Small intestine (tissue), 7 donors: ENCODE data around the gene LMF1. TPM values are rescaled to one million over a fixed set of nuclear protein-coding genes. Genes with fewer than 3 reads are reported as not detected.

Experiments used
- DNase-seq, 2 donors: peaks; one replicate each; pipeline versions ENCODE4 v3.0.0 to v3.0.0-alpha.2; 2013
- FAIRE-seq: peaks from 2 replicates; lab custom pipeline; 2012; peaks lifted over from hg19 to GRCh38; lab: Jason Lieb, UNC
- H3K27ac ChIP-seq, 3 donors: one replicate each; pipeline ENCODE4 v1.5.1; 2013; ENCODE audit warnings: low read length in 2 of 3, mild to moderate bottlenecking in 2 of 3, control low read depth in 1 of 3, inconsistent platforms in 1 of 3, low read depth in 1 of 3, moderate library complexity in 1 of 3
- H3K27me3 ChIP-seq, 3 donors: one replicate each; pipeline ENCODE4 v1.6.1; 2013; ENCODE audit warnings: low read length in 3 of 3, inconsistent platforms in 1 of 3; ENCODE audit not compliant: control insufficient read depth in 3 of 3, insufficient read depth in 3 of 3
- H3K36me3 ChIP-seq, 3 donors: one replicate each; pipeline ENCODE4 v1.6.1; 2013; ENCODE audit warnings: low read length in 3 of 3, inconsistent platforms in 1 of 3, low read depth in 1 of 3, mild to moderate bottlenecking in 1 of 3, moderate library complexity in 1 of 3; ENCODE audit not compliant: control insufficient read depth in 3 of 3, insufficient read depth in 2 of 3
- H3K4me1 ChIP-seq, 3 donors: one replicate each; pipeline ENCODE4 v1.6.1; 2013; ENCODE audit warnings: low read length in 2 of 3, inconsistent platforms in 1 of 3, low read depth in 1 of 3, mild to moderate bottlenecking in 1 of 3, moderate library complexity in 1 of 3; ENCODE audit not compliant: control insufficient read depth in 3 of 3, insufficient read depth in 2 of 3
- H3K4me3 ChIP-seq, 3 donors: one replicate each; pipeline ENCODE4 v1.5.1; 2013; ENCODE audit warnings: low read length in 3 of 3, control low read depth in 1 of 3, inconsistent platforms in 1 of 3, low read depth in 1 of 3, mild to moderate bottlenecking in 1 of 3, moderate library complexity in 1 of 3
- H3K9me3 ChIP-seq, 2 donors: one replicate each; pipeline ENCODE4 v1.6.1; 2013; ENCODE audit warnings: low read depth in 1 of 2, low read length in 1 of 2; ENCODE audit not compliant: control insufficient read depth in 2 of 2, insufficient read depth in 1 of 2
- WGBS, 3 donors: extraction: QIAGEN DNeasy Blood & Tissue Kit; methylation state at CpG; one replicate each; pipeline ENCODE4 v1.1.7; 2013; 5-methylcytosine and 5-hydroxymethylcytosine counted together
- polyA plus RNA-seq, 4 donors: library from polyadenylated mRNA; stranded (reverse) in 3 of 4; unstranded in 1 of 4; fragments of 200-250 nt in 3 of 4; fragments of 120-200 nt in 1 of 4; gene quantifications; one replicate each; pipeline versions ENCODE4 v1.2.1 to v1.2.3, GENCODE V29; 2013
- donor health status: healthy with polysubstance abuse.
- donor health status: control.
- donor health status: control.
- donor health status: Bipolar disorder and iron deficiency.
- donor health status: healthy.

LMF1 gene
- polyA plus RNA-seq, 4 donors = 8.2 to 18.0 (median 9.2) TPM

DNA sequence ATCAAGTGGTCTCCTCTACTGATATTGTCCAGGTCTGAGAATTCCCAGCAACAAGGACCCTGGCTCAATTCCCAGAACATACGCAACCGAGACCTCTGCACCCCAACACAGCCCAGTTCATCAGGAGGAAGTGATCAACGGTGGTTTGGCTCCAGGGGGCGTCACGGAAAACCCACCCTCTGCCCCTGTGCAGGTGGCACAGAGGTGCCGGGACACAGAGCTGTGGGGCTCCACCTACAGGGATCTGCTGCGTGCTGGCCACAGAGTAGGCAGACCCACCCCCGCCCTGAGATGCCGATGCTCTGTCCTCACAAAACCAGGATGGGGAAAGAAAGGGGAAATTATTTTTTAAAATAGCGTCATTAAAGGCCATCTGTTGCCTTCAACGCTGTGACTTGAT, 69.6 kb downstream of the LMF1 start:
- H3K4me1 ChIP-seq = no peaks in the 10 kb centered on the region
- no peak for DNase-seq
- H3K27me3 ChIP-seq = no peaks in the 10 kb centered on the region
- H3K36me3 ChIP-seq = peaks cover 0 to 9% (median 0%) of the 10 kb centered on the region in 3 donors
- FAIRE-seq = no peak
- 80 to 87% (median 83%) methylated on average over 11 of the region's 11 CpGs for WGBS, 3 donors
- peaks cover 0 to 7% of the 10 kb centered on the region in 2 donors for H3K9me3 ChIP-seq
- H3K27ac ChIP-seq = no peak overlapping the region
- no peak overlapping the region for H3K4me3 ChIP-seq

DNA sequence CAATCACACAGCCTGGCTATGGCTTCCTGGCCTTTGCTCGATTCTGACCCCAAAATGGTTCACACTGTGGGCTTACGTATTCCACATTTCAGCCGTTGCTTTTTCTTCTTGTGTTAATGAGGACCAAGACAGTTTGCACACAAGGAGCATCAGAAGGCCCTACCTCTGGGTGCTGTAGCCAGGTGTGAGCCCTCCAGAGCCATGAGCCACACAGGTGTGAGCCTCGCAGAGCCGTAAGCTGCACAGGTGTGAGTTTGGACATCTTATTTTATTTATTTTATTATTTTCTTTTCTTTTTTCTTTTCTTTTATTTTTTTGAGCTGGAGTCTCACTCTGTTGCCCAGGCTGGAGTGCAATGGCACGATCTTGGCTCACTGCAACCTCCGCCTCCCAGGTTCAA, 70.6 kb downstream of the LMF1 start:
- Histone ChIP-seq H3K27ac (no peak overlapping the region), H3K9me3 (peaks cover 0 to 1% of the 10 kb centered on the region in 2 donors), H3K4me1 (no peaks in the 10 kb centered on the region), H3K27me3 (no peaks in the 10 kb centered on the region), H3K36me3 (peaks cover 0 to 8% (median 0%) of the 10 kb centered on the region in 3 donors), H3K4me3 (no peak overlapping the region)
- FAIRE-seq (no peak), DNase-seq (no peak)
- 93 to 95% (median 94%) methylated on average over 7 of the region's 7 CpGs for WGBS, 3 donors

DNA sequence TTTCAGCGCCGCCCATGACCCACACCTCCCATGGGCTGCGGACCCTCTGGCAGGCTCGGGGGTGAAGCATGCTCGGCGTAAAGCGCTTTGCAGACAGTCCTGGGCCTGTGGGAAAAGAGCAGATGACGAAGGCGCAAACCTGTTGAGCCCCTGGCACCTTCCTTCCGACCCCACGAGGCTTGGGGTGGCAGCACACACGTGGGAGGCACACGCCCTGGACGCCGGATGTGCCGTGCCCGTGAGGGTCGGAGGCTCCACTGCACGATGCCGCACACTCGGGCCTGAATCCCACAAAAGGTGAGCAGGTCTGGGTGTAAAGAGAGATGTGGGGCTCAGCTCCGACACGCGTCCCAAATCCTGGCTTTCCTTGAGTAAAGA, 71.1 kb downstream of the LMF1 start:
- H3K4me1 ChIP-seq = no peaks in the 10 kb centered on the region
- no peaks in the 10 kb centered on the region for H3K9me3 ChIP-seq
- WGBS, 3 donors = 89 to 97% (median 92%) methylated on average over 24 of the region's 24 CpGs
- H3K4me3 ChIP-seq = no peak overlapping the region
- no peak overlapping the region for H3K27ac ChIP-seq
- H3K36me3 ChIP-seq = peaks cover 0 to 8% (median 0%) of the 10 kb centered on the region in 3 donors
- DNase-seq (no peak), FAIRE-seq (no peak)
- H3K27me3 ChIP-seq = no peaks in the 10 kb centered on the region

DNA sequence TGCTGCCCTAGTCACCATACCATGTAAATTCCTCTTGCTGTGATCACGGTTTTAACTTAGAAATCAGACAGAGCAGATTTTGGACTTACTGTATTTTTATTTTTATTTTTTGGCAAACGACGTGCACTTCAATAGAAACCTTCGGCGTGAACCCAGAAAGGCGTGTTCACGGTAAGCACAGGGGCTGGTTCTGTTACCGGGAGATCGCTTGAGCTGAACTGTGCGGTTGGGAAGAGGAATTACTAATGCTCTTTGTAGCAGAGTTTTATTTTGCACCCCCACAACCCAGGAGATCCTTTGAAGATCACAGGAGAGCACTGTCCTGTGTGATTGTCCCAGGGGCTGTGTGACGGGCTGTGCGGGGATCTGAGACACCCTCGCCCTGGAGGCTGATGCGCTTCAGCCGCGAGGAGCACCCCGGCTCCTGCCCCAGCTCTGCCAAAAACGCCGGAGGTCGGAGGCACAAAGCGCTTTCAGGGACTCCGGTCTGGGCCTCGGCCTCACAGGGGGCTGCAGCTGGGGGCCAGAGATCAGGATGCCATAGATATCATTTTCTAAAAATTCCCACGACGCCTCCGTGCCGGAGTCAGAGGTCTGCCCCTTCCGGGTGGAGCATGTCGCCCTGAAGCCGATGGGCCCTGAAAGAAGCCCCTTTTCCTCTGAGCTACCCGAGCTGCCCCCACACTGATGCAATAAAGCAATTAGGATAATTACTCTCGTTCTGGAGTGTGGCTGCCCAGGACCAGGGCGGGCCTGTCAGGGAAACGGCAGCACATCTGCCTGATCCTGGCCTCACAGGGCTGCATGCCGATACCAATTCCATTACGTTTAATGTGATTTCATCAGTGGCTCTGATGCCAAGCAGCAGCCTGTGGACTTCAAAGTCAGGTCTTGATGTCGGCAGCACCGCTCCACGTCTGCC, 71.8 kb downstream of the LMF1 start:
- no peak for DNase-seq
- Histone ChIP-seq H3K4me1 (no peaks in the 10 kb centered on the region), H3K9me3 (no peaks in the 10 kb centered on the region), H3K27ac (no peak overlapping the region), H3K36me3 (peaks cover 0 to 8% (median 0%) of the 10 kb centered on the region in 3 donors), H3K4me3 (no peak overlapping the region), H3K27me3 (no peaks in the 10 kb centered on the region)
- FAIRE-seq = no peak
- WGBS, 3 donors = 91 to 92% (median 92%) methylated on average over 39 of the region's 39 CpGs

DNA sequence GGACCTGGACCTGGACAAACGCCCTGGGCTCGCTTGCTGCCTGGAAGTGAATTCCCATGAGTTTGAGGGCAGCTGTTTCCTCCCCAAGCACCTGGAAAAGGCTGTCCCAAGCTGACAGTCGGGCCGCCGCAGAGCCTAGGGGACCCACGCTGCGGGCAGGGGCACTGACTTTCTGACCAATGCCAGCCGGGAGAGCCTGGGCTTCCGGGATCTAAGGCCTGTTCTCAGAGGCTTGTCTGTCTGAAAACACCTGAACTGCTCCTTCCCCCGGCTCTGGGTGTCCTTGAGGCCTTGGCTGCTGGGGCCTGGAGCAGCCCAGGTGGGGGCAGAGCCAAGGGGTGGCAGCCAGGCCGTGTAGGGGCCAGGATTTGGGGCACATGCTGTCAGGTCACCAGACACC, 72.6 kb downstream of the LMF1 start:
- Histone ChIP-seq H3K27me3 (no peaks in the 10 kb centered on the region), H3K27ac (no peak overlapping the region), H3K4me1 (no peaks in the 10 kb centered on the region), H3K36me3 (peaks cover 0 to 8% (median 0%) of the 10 kb centered on the region in 3 donors), H3K9me3 (no peaks in the 10 kb centered on the region), H3K4me3 (no peak overlapping the region)
- no peak for FAIRE-seq
- DNase-seq = no peak
- WGBS, 3 donors = 82 to 89% (median 86%) methylated on average over 11 of the region's 11 CpGs

DNA sequence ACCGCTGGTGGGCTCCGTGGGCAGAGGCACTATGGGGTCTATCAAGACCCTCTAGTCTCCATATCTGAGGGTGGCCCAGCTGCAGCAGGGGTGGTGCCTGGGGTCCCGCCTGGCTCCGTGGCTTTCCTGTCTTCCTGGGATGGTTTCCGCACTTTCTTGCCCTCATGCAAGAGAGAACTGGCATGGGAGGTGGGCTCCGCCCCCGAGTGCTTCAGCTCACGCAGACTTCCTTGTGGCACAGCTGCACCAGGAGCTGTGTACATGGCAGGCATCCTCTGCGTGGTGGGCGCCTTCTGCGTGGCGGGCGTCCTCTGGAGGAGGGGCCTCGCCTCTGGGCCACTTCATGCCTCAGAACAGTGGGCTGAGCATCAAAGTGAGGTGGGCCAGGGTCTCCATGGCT, 73.1 kb downstream of the LMF1 start:
- FAIRE-seq (no peak), DNase-seq (no peak)
- Histone ChIP-seq H3K36me3 (peaks cover 0 to 10% (median 0%) of the 10 kb centered on the region in 3 donors), H3K4me3 (no peak overlapping the region), H3K27ac (no peak overlapping the region), H3K4me1 (no peaks in the 10 kb centered on the region), H3K9me3 (no peaks in the 10 kb centered on the region), H3K27me3 (no peaks in the 10 kb centered on the region)
- 83 to 88% (median 84%) methylated on average over 14 of the region's 14 CpGs for WGBS, 3 donors

DNA sequence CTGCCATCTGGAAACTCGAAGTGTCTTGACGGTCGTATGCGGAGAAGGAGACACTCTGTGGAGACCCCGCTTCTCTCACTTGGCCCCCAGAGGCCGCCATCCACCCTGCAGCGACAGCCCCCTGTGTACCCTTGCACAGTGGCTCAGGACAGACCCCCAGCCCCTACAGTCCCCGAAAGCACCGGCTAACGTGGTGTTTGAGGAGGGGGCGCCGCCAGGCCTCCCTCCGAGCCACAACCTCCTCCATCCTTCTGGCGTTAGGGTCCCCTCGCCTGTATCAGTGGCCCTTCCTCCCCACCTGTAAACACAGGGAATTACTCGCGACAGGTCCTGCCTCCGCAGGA, 73.6 kb downstream of the LMF1 start:
- no peak for DNase-seq
- Histone ChIP-seq H3K4me1 (no peaks in the 10 kb centered on the region), H3K27ac (no peak overlapping the region), H3K36me3 (peaks cover 0 to 10% (median 0%) of the 10 kb centered on the region in 3 donors), H3K9me3 (no peaks in the 10 kb centered on the region), H3K4me3 (no peak overlapping the region), H3K27me3 (no peaks in the 10 kb centered on the region)
- WGBS, 3 donors = 87 to 97% (median 95%) methylated on average over 18 of the region's 18 CpGs
- FAIRE-seq = no peak

DNA sequence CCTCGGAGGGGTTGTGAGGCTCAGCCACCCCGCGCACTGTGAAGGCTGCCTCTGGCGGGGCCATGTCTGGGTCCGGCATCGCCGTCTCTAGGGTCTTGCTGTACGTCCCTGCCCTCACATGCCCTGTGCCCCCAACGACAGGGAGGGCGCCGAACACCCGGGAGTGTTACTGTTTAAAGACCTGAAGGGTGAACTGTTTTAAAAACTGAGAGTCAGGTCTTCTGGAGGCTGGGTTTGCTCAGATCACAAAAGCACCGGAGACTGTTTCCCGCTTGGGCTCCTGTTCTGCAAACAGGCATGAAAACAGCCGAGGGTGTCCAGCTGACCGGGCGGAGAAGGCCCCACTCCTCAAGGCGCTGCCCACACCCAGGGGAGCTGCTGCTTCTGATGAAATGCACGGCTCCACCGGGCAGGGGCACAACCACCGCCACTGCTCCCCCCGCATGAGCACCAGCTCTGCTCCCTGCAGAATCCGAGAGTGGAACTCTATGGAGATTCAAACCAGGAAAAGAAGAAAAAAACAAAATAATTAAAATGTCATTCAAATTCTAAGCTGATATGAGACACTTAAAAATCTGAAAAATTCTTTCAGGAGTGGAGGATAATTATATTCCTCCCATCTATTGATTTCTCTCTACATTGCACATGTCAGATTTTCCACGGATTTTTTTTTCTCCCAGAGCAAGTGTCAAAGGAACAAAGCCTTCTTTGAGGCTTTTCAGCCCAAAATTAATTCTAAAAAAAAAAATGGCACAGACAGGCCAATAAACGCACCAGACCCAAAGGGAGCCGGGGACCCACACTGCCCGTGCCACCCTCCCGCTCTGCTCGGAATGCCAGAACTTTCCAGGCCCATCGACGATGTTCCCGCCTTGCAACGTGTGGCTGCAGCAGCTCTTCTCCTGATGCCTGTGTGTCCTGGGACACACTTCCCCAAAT, 74.3 kb downstream of the LMF1 start:
- no peak for FAIRE-seq
- no peaks in the 10 kb centered on the region for H3K9me3 ChIP-seq
- no peaks in the 10 kb centered on the region for H3K27me3 ChIP-seq
- no peak for DNase-seq
- 86 to 90% (median 88%) methylated on average over 33 of the region's 33 CpGs for WGBS, 3 donors
- no peak overlapping the region for H3K4me3 ChIP-seq
- H3K4me1 ChIP-seq = no peaks in the 10 kb centered on the region
- no peak overlapping the region for H3K27ac ChIP-seq
- H3K36me3 ChIP-seq = peaks cover 0 to 15% (median 0%) of the 10 kb centered on the region in 3 donors
